Globus pallidus (tissue), 1 donor: ENCODE measurements around the gene NHERF2.

ENCODE experiments used
- DNase-seq: peaks from one replicate; pipeline ENCODE4 v3.0.0-alpha.2; 2015; ENCODE audit warnings: low spot score

NHERF2 gene

GRCh38 chr16:2082983-2083364 is 56.3 kb downstream of the NHERF2 start:
- DNase-seq = no peak

GRCh38 chr16:2083409-2083808 is 56.7 kb downstream of the NHERF2 start:
- DNase-seq = no peak

- no peak for DNase-seq
Measured at GRCh38 chr16:2083876-2084780, 57.4 kb downstream of the NHERF2 start.

GRCh38 chr16:2084895-2085625 is 58.4 kb downstream of the NHERF2 start:
- DNase-seq = no peak

- no peak for DNase-seq
Measured at GRCh38 chr16:2085669-2086068, 59.0 kb downstream of the NHERF2 start.

GRCh38 chr16:2086106-2086742 is 59.5 kb downstream of the NHERF2 start:
- no peak for DNase-seq

GRCh38 chr16:2086812-2087747 is 60.4 kb downstream of the NHERF2 start:
- no peak for DNase-seq

GRCh38 chr16:2087748-2088631 is 61.3 kb downstream of the NHERF2 start:
- no peak for DNase-seq
